ENCODE results near the gene SLN.
"Not testable (repeated sequence)": the region's sequence is repeated elsewhere in the genome, so short reads cannot be mapped to it uniquely, and the experiment has no call there.

Gene SLN

GRCh38 chr11:107711861-107712755 lies at the start of gene SLN:
SLN (minus strand) TSS chr11:107712056.
- no peak for DNase-seq (ENCODE audit: low read depth)

- DNase-seq (ENCODE audit: low read depth), result not testable (repeated sequence)
Measured at GRCh38 chr11:107758719-107759355, 47.0 kb upstream of the SLN start.

- no peak for DNase-seq (ENCODE audit: low read depth)
Measured at GRCh38 chr11:107757661-107758060, 45.8 kb upstream of the SLN start.

GRCh38 chr11:107756553-107756952 lies 44.7 kb upstream of the SLN start:
- DNase-seq (ENCODE audit: low read depth), result no peak

- DNase-seq (ENCODE audit: low read depth), result no peak
Measured at GRCh38 chr11:107752949-107753822, 41.3 kb upstream of the SLN start.

GRCh38 chr11:107752508-107752907 lies 40.7 kb upstream of the SLN start:
- no peak for DNase-seq (ENCODE audit: low read depth)

- no peak for DNase-seq (ENCODE audit: low read depth)
Measured at GRCh38 chr11:107751082-107751481, 39.2 kb upstream of the SLN start.

- no peak for DNase-seq (ENCODE audit: low read depth)
Measured at GRCh38 chr11:107750313-107750712, 38.5 kb upstream of the SLN start.

- no peak for DNase-seq (ENCODE audit: low read depth)
Measured at GRCh38 chr11:107747622-107748021, 35.8 kb upstream of the SLN start.

- no peak for DNase-seq (ENCODE audit: low read depth)
Measured at GRCh38 chr11:107744736-107745135, 32.9 kb upstream of the SLN start.

GRCh38 chr11:107743191-107743590 lies 31.3 kb upstream of the SLN start:
- DNase-seq (ENCODE audit: low read depth), result no peak

- DNase-seq (ENCODE audit: low read depth), result no peak
Measured at GRCh38 chr11:107741044-107741823, 29.4 kb upstream of the SLN start.

GRCh38 chr11:107740271-107740670 lies 28.4 kb upstream of the SLN start:
- no peak for DNase-seq (ENCODE audit: low read depth)

GRCh38 chr11:107736546-107736945 lies 24.7 kb upstream of the SLN start:
- no peak for DNase-seq (ENCODE audit: low read depth)

GRCh38 chr11:107733518-107733917 lies 21.7 kb upstream of the SLN start:
- DNase-seq (ENCODE audit: low read depth), result no peak

GRCh38 chr11:107732689-107733051 lies 20.8 kb upstream of the SLN start:
- no peak for DNase-seq (ENCODE audit: low read depth)

- DNase-seq (ENCODE audit: low read depth), result no peak
Measured at GRCh38 chr11:107731941-107732688, 20.3 kb upstream of the SLN start.

GRCh38 chr11:107722662-107723061 lies 10.8 kb upstream of the SLN start:
- DNase-seq (ENCODE audit: low read depth), result no peak

- DNase-seq (ENCODE audit: low read depth), result no peak
Measured at GRCh38 chr11:107721207-107721606, 9.4 kb upstream of the SLN start.

- no peak for DNase-seq (ENCODE audit: low read depth)
Measured at GRCh38 chr11:107720303-107720774, 8.5 kb upstream of the SLN start.

Measured in activated T-cell treated with anti-CD3 and anti-CD28 coated beads for 1 hour (primary cell).